KOPT-K1 (cell line): ENCODE results near the gene STX17.

ENCODE experiments used
- H3K27ac ChIP-seq: fragments of 200-600 bp; sonication (generic); 2 replicates; pipeline ENCODE4 v1.5.1; 2016; ENCODE audit warnings: antibody characterized with exemption, mild to moderate bottlenecking, low read depth, low read length; ENCODE audit not compliant: poor library complexity, severe bottlenecking
- H3K36me3 ChIP-seq: fragments of 200-600 bp; sonication (generic); 2 replicates; pipeline ENCODE4 v1.5.1; 2017; ENCODE audit warnings: antibody characterized with exemption, mild to moderate bottlenecking, low read length, moderate library complexity; ENCODE audit not compliant: insufficient read depth
- H3K9me3 ChIP-seq: fragments of 200-600 bp; sonication (generic); 2 replicates; pipeline ENCODE4 v1.5.1; 2017; ENCODE audit warnings: antibody characterized with exemption, low read length, mild to moderate bottlenecking; ENCODE audit not compliant: insufficient read depth, poor library complexity, severe bottlenecking

Gene STX17

GRCh38 chr9:99881769-99882168 lies 24.7 kb upstream of the STX17 start:
- Histone ChIP-seq H3K27ac (no peak overlapping the region), H3K9me3 (no peaks in the 10 kb centered on the region), H3K36me3 (no peaks in the 10 kb centered on the region)

GRCh38 chr9:99885747-99886146 lies 20.7 kb upstream of the STX17 start:
- H3K36me3 ChIP-seq = no peaks in the 10 kb centered on the region
- H3K27ac ChIP-seq = no peak overlapping the region
- no peaks in the 10 kb centered on the region for H3K9me3 ChIP-seq

- Histone ChIP-seq H3K36me3 (no peaks in the 10 kb centered on the region), H3K27ac (no peak overlapping the region), H3K9me3 (no peaks in the 10 kb centered on the region)
Measured at GRCh38 chr9:99889120-99889519, 17.3 kb upstream of the STX17 start.

GRCh38 chr9:99894826-99895225 lies 11.6 kb upstream of the STX17 start:
- Histone ChIP-seq H3K27ac (no peak overlapping the region), H3K9me3 (no peaks in the 10 kb centered on the region)

GRCh38 chr9:99895510-99895909 lies 10.9 kb upstream of the STX17 start:
- Histone ChIP-seq H3K36me3 (no peaks in the 10 kb centered on the region), H3K9me3 (no peaks in the 10 kb centered on the region), H3K27ac (no peak overlapping the region)

More at GRCh38 chr9:99894826-99895225, 11.6 kb upstream of the STX17 start:
- H3K36me3 ChIP-seq = no peaks in the 10 kb centered on the region

GRCh38 chr9:99896119-99896518 lies 10.3 kb upstream of the STX17 start:
- H3K27ac ChIP-seq = no peak overlapping the region
- no peaks in the 10 kb centered on the region for H3K9me3 ChIP-seq

GRCh38 chr9:99903393-99903792 lies 3.1 kb upstream of the STX17 start:
- no peaks in the 10 kb centered on the region for H3K9me3 ChIP-seq
- H3K27ac ChIP-seq = no peak overlapping the region
- no peaks in the 10 kb centered on the region for H3K36me3 ChIP-seq

More at GRCh38 chr9:99896119-99896518, 10.3 kb upstream of the STX17 start:
- no peaks in the 10 kb centered on the region for H3K36me3 ChIP-seq

- Histone ChIP-seq H3K9me3 (no peaks in the 10 kb centered on the region), H3K36me3 (no peaks in the 10 kb centered on the region), H3K27ac (no peak overlapping the region)
Measured at GRCh38 chr9:99905833-99906402, 536 bp upstream of the STX17 start.

- H3K36me3 ChIP-seq = no peaks in the 10 kb centered on the region
- peak overlapping the region; percentile 83 for H3K27ac ChIP-seq
- no peaks in the 10 kb centered on the region for H3K9me3 ChIP-seq
Measured at GRCh38 chr9:99907208-99907532, 716 bp downstream of the STX17 start.

- peaks cover 14% of the 10 kb centered on the region for H3K36me3 ChIP-seq
- no peak overlapping the region for H3K27ac ChIP-seq
- no peaks in the 10 kb centered on the region for H3K9me3 ChIP-seq
Measured at GRCh38 chr9:99911600-99911999, 5.1 kb downstream of the STX17 start.

- no peak overlapping the region for H3K27ac ChIP-seq
- peaks cover 60% of the 10 kb centered on the region for H3K36me3 ChIP-seq
- no peaks in the 10 kb centered on the region for H3K9me3 ChIP-seq
Measured at GRCh38 chr9:99916650-99917049, 10.2 kb downstream of the STX17 start.

- H3K27ac ChIP-seq = no peak overlapping the region
- no peaks in the 10 kb centered on the region for H3K9me3 ChIP-seq
- peaks cover 71% of the 10 kb centered on the region for H3K36me3 ChIP-seq
Measured at GRCh38 chr9:99918134-99918533, 11.7 kb downstream of the STX17 start.

GRCh38 chr9:99919930-99920329 lies 13.5 kb downstream of the STX17 start:
- Histone ChIP-seq H3K36me3 (peaks cover 85% of the 10 kb centered on the region), H3K9me3 (no peaks in the 10 kb centered on the region), H3K27ac (no peak overlapping the region)

GRCh38 chr9:99921875-99922710 lies 15.6 kb downstream of the STX17 start:
- Histone ChIP-seq H3K9me3 (peaks cover 16% of the 10 kb centered on the region), H3K27ac (no peak overlapping the region), H3K36me3 (peaks cover 67% of the 10 kb centered on the region)

- H3K36me3 ChIP-seq = peaks cover 61% of the 10 kb centered on the region
Measured at GRCh38 chr9:99922711-99923030, 16.2 kb downstream of the STX17 start.

GRCh38 chr9:99925541-99925940 lies 19.1 kb downstream of the STX17 start:
- Histone ChIP-seq H3K9me3 (peaks cover 16% of the 10 kb centered on the region), H3K36me3 (peaks cover 35% of the 10 kb centered on the region), H3K27ac (no peak overlapping the region)

More at GRCh38 chr9:99922711-99923030, 16.2 kb downstream of the STX17 start:
- Histone ChIP-seq H3K9me3 (peaks cover 16% of the 10 kb centered on the region), H3K27ac (no peak overlapping the region)
